Ishikawa (cell line): Measurements from ENCODE around the gene ZNF469.

ENCODE experiments used
- CEBPB ChIP-seq: IDR thresholded peaks from 2 replicates; pipeline ENCODE4 v1.6.1; 2012
- CREB1 ChIP-seq: IDR thresholded peaks from 2 replicates; pipeline ENCODE4 v1.6.1; 2012; ENCODE audit warnings: low read depth
- EP300 ChIP-seq: IDR thresholded peaks from 2 replicates; pipeline ENCODE4 v1.6.1; 2012; ENCODE audit warnings: borderline replicate concordance
- FOXM1 ChIP-seq: IDR thresholded peaks from 2 replicates; pipeline ENCODE4 v1.6.1; 2012; ENCODE audit warnings: low read depth, borderline replicate concordance
- RAD21 ChIP-seq: IDR thresholded peaks from 2 replicates; pipeline ENCODE4 v1.6.1; 2012; ENCODE audit warnings: low read depth
- TAF1 ChIP-seq: IDR thresholded peaks from 2 replicates; pipeline ENCODE4 v1.6.1; 2012; ENCODE audit warnings: low read depth, mild to moderate bottlenecking

GRCh38 chr16:88355093-88355388 lies 27.7 kb upstream of the ZNF469 start:
- no peak for TF ChIP-seq TAF1
- no peak for TF ChIP-seq EP300
- TF ChIP-seq CEBPB: no peak
- TF ChIP-seq RAD21: no peak
- no peak for TF ChIP-seq CREB1
- TF ChIP-seq FOXM1: no peak
